ENCODE data around the gene SLCO3A1. TPM values are rescaled to one million over a fixed set of nuclear protein-coding genes. Genes with fewer than 3 reads are reported as not detected.

Gene SLCO3A1
- total RNA-seq, 1 donor from 2014 or later, result 6.3 TPM

GRCh38 chr15:92044203-92044909, 190.8 kb downstream of the SLCO3A1 start:
- no peak overlapping the region for H3K27ac Mint-ChIP-seq (ENCODE audit: unreplicated experiment)
- peaks cover 3% of the 10 kb centered on the region for H3K27me3 Mint-ChIP-seq (ENCODE audit: low read depth)
- DNase-seq (ENCODE audit: low read depth, low spot score), result no peak
- H3K4me3 Mint-ChIP-seq, result no peak overlapping the region
- no peaks in the 10 kb centered on the region for H3K36me3 Mint-ChIP-seq (ENCODE audit: low read depth)
- no peaks in the 10 kb centered on the region for H3K9me3 Mint-ChIP-seq
- no peak for TF ChIP-seq CTCF (conservative IDR thresholded peaks at IDR 0.05)
- no peaks in the 10 kb centered on the region for H3K4me1 Mint-ChIP-seq

GRCh38 chr15:92047900-92048299, 194.4 kb downstream of the SLCO3A1 start:
- Mint-ChIP-seq H3K9me3 (no peaks in the 10 kb centered on the region), H3K27me3 (ENCODE audit: low read depth) (peaks cover 3% of the 10 kb centered on the region), H3K4me1 (no peaks in the 10 kb centered on the region), H3K27ac (ENCODE audit: unreplicated experiment) (no peak overlapping the region), H3K4me3 (no peak overlapping the region), H3K36me3 (ENCODE audit: low read depth) (no peaks in the 10 kb centered on the region)
- no peak for TF ChIP-seq CTCF (conservative IDR thresholded peaks at IDR 0.05)
- no peak for DNase-seq (ENCODE audit: low read depth, low spot score)

GRCh38 chr15:92048739-92049138, 195.2 kb downstream of the SLCO3A1 start:
- Mint-ChIP-seq H3K9me3 (no peaks in the 10 kb centered on the region), H3K4me1 (no peaks in the 10 kb centered on the region), H3K4me3 (no peak overlapping the region), H3K27ac (ENCODE audit: unreplicated experiment) (no peak overlapping the region), H3K27me3 (ENCODE audit: low read depth) (peaks cover 3% of the 10 kb centered on the region), H3K36me3 (ENCODE audit: low read depth) (no peaks in the 10 kb centered on the region)
- no peak for DNase-seq (ENCODE audit: low read depth, low spot score)
- no peak for TF ChIP-seq CTCF (conservative IDR thresholded peaks at IDR 0.05)

GRCh38 chr15:92049290-92049989, 195.9 kb downstream of the SLCO3A1 start:
- no peaks in the 10 kb centered on the region for H3K27me3 Mint-ChIP-seq (ENCODE audit: low read depth)
- no peak for TF ChIP-seq CTCF (conservative IDR thresholded peaks at IDR 0.05)
- no peak overlapping the region for H3K27ac Mint-ChIP-seq (ENCODE audit: unreplicated experiment)

GRCh38 chr15:92050220-92050898, 196.9 kb downstream of the SLCO3A1 start:
- no peaks in the 10 kb centered on the region for H3K9me3 Mint-ChIP-seq
- H3K4me3 Mint-ChIP-seq, result no peak overlapping the region
- no peak for TF ChIP-seq CTCF (conservative IDR thresholded peaks at IDR 0.05)
- no peaks in the 10 kb centered on the region for H3K36me3 Mint-ChIP-seq (ENCODE audit: low read depth)
- H3K27ac Mint-ChIP-seq (ENCODE audit: unreplicated experiment), result no peak overlapping the region
- DNase-seq (ENCODE audit: low read depth, low spot score), result no peak
- H3K27me3 Mint-ChIP-seq (ENCODE audit: low read depth), result no peaks in the 10 kb centered on the region
- H3K4me1 Mint-ChIP-seq, result no peaks in the 10 kb centered on the region

More at GRCh38 chr15:92049290-92049989, 195.9 kb downstream of the SLCO3A1 start:
- H3K4me1 Mint-ChIP-seq, result no peaks in the 10 kb centered on the region
- DNase-seq (ENCODE audit: low read depth, low spot score), result no peak
- H3K9me3 Mint-ChIP-seq, result no peaks in the 10 kb centered on the region
- no peak overlapping the region for H3K4me3 Mint-ChIP-seq
- no peaks in the 10 kb centered on the region for H3K36me3 Mint-ChIP-seq (ENCODE audit: low read depth)
